ENCODE measurements around the gene ABLIM3.

- TF ChIP-seq, protein P1, sequence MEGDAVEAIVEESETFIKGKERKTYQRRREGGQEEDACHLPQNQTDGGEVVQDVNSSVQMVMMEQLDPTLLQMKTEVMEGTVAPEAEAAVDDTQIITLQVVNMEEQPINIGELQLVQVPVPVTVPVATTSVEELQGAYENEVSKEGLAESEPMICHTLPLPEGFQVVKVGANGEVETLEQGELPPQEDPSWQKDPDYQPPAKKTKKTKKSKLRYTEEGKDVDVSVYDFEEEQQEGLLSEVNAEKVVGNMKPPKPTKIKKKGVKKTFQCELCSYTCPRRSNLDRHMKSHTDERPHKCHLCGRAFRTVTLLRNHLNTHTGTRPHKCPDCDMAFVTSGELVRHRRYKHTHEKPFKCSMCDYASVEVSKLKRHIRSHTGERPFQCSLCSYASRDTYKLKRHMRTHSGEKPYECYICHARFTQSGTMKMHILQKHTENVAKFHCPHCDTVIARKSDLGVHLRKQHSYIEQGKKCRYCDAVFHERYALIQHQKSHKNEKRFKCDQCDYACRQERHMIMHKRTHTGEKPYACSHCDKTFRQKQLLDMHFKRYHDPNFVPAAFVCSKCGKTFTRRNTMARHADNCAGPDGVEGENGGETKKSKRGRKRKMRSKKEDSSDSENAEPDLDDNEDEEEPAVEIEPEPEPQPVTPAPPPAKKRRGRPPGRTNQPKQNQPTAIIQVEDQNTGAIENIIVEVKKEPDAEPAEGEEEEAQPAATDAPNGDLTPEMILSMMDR (IDR thresholded peaks at IDR 0.05) = no peak
- no peak for TF ChIP-seq POLR2A (IDR thresholded peaks at IDR 0.05)
These were observed 79.5 kb downstream of the ABLIM3 start for GRCh38 chr5:149220750-149221149.

Data from Peyer's patch (tissue), 4 donors.